Measurements from ENCODE around the gene APOOL. TPM values are rescaled to one million over a fixed set of nuclear protein-coding genes. Genes with fewer than 3 reads are reported as not detected.
A peak's percentile ranks its signal among the peaks of the same experiment; 100 is the strongest.

APOOL gene
- total and polyA plus RNA-seq, 2 of the 13 experiments (the other 11 are each of a cell fraction or from before 2014, with no cell fraction given): 7.3 to 13.9 TPM

- TF ChIP-seq ZUFSP (CRISPR knock-in tag; IDR thresholded peaks at IDR 0.05; ENCODE audit: borderline replicate concordance): no peak
Observed at GRCh38 chrX:85017721-85018120, 14.0 kb downstream of the APOOL start (continued).

- no peaks in the 10 kb centered on the region for H3K36me3 ChIP-seq (replicated peaks in 1 of 2; ENCODE audit: control insufficient read depth in 1 of 2, insufficient read depth in 2 of 2, low read length in 2 of 2)
- CTCF ChIA-PET (ENCODE audit: low intra/inter-chr PET ratio, low total read pairs): no interaction called here
- WGBS (ENCODE audit: low lambda C conversion rate): 100% methylated on average over 1 of the region's 1 CpG
- POLR2A ChIA-PET: no interaction called here
- TF ChIP-seq FOXJ3 (CRISPR knock-in tag; IDR thresholded peaks at IDR 0.05; ENCODE audit: borderline replicate concordance): no peak
- TF ChIP-seq MTA1 (CRISPR knock-in tag; IDR thresholded peaks at IDR 0.05; ENCODE audit: borderline replicate concordance): no peak
- no peak for TF ChIP-seq AKAP8 (CRISPR knock-in tag; IDR thresholded peaks at IDR 0.05)
- no peak for TF ChIP-seq ZNF670 (CRISPR knock-in tag; IDR thresholded peaks at IDR 0.05; ENCODE audit: borderline replicate concordance)
- 0 out of 2 replicates have a peak, but pooled peaks have one; percentile 28 for TF ChIP-seq ZNF160 (CRISPR knock-in tag; IDR thresholded peaks at IDR 0.05)
- ATAC-seq (no peak), FAIRE-seq (no peak), DNase-seq (ENCODE audit: low spot score) (no peak)
- peaks cover 20% of the 10 kb centered on the region for H3K79me2 ChIP-seq (ENCODE audit: insufficient read depth, low read length)
- no peak overlapping the region for H3K9ac ChIP-seq (ENCODE audit: insufficient read depth, low read depth, low read length)
- peaks cover 17% of the 10 kb centered on the region for H3K4me1 ChIP-seq (ENCODE audit: insufficient read depth, low read length)
- no peaks in the 10 kb centered on the region for H4K20me1 ChIP-seq (ENCODE audit: insufficient read depth, low read length)
- no TSS peak for BruUV-seq (replicated peaks)
- no peak overlapping the region for H3K4me3 ChIP-seq (replicated peaks in 1 of 3; ENCODE audit: insufficient read depth in 1 of 3, low read depth in 2 of 3, low read length in 3 of 3)
- no peak overlapping the region for H2AFZ ChIP-seq (ENCODE audit: low read length)
- H3K27me3 ChIP-seq (ENCODE audit: control insufficient read depth in 1 of 2, insufficient read depth in 2 of 2, low read length in 2 of 2): no peaks in the 10 kb centered on the region
- H3K27ac ChIP-seq (ENCODE audit: extremely low read length, insufficient read depth, low read length): no peak overlapping the region
- no peak overlapping the region for H3K4me2 ChIP-seq (ENCODE audit: low read depth, low read length)
- intact Hi-C loops (cut with micrococcal nuclease; ENCODE audit: unreplicated experiment): no loop called here
- in situ Hi-C loops (cut with HindIII; ENCODE audit: extremely low pct_ligation_motif_present, low pct_unique_long_range_greater_than_20kb): no loop called here
- no peaks in the 10 kb centered on the region for H3K9me3 ChIP-seq (ENCODE audit: low read length)
Observed at GRCh38 chrX:85018471-85018870, 14.8 kb downstream of the APOOL start.

Measured in HepG2 (cell line).